Rectal smooth muscle tissue (tissue), 1 donor: ENCODE results near the gene PRRT2.
A peak's percentile ranks its signal among the peaks of the same experiment; 100 is the strongest.
"Not testable (repeated sequence)": the region's sequence is repeated elsewhere in the genome, so short reads cannot be mapped to it uniquely, and the experiment has no call there.

Source experiments
- H3K27ac ChIP-seq: one replicate; pipeline ENCODE4 v1.7.0; 2013; ENCODE audit warnings: low read depth, low read length, inconsistent platforms
- H3K27me3 ChIP-seq: one replicate; pipeline ENCODE4 v1.7.0; 2013; ENCODE audit warnings: low read length; ENCODE audit not compliant: control insufficient read depth, insufficient read depth
- H3K36me3 ChIP-seq: one replicate; pipeline ENCODE4 v1.7.0; 2013; ENCODE audit warnings: low read length; ENCODE audit not compliant: control insufficient read depth, insufficient read depth
- H3K4me1 ChIP-seq: one replicate; pipeline ENCODE4 v1.7.0; 2013; ENCODE audit warnings: low read length; ENCODE audit not compliant: control insufficient read depth, insufficient read depth
- H3K4me3 ChIP-seq: one replicate; pipeline ENCODE4 v1.7.0; 2013; ENCODE audit warnings: low read length
- H3K9ac ChIP-seq: one replicate; pipeline ENCODE4 v1.7.0; 2013; ENCODE audit warnings: low read length

Gene PRRT2

GRCh38 chr16:29779474-29779873 lies 32.5 kb upstream of the PRRT2 start:
- no peak overlapping the region for H3K9ac ChIP-seq
- no peaks in the 10 kb centered on the region for H3K27me3 ChIP-seq
- no peak overlapping the region for H3K4me3 ChIP-seq
- H3K36me3 ChIP-seq, result no peaks in the 10 kb centered on the region
- H3K4me1 ChIP-seq, result no peaks in the 10 kb centered on the region
- H3K27ac ChIP-seq, result no peak overlapping the region

GRCh38 chr16:29783094-29783953 lies 28.7 kb upstream of the PRRT2 start:
- H3K4me1 ChIP-seq, H3K9ac ChIP-seq, H3K27ac ChIP-seq, H3K27me3 ChIP-seq, H3K4me3 ChIP-seq, H3K36me3 ChIP-seq: not testable (repeated sequence)

GRCh38 chr16:29784157-29784556 lies 27.8 kb upstream of the PRRT2 start:
- H3K4me1 ChIP-seq, result no peaks in the 10 kb centered on the region
- H3K36me3 ChIP-seq, result no peaks in the 10 kb centered on the region
- H3K27me3 ChIP-seq, result no peaks in the 10 kb centered on the region
- H3K27ac ChIP-seq, result no peak overlapping the region
- no peak overlapping the region for H3K4me3 ChIP-seq
- no peak overlapping the region for H3K9ac ChIP-seq

GRCh38 chr16:29784901-29785500 lies 27.0 kb upstream of the PRRT2 start:
- no peaks in the 10 kb centered on the region for H3K36me3 ChIP-seq
- no peak overlapping the region for H3K27ac ChIP-seq
- H3K4me3 ChIP-seq, result peak overlapping the region; percentile 65
- H3K4me1 ChIP-seq, result no peaks in the 10 kb centered on the region
- no peaks in the 10 kb centered on the region for H3K27me3 ChIP-seq
- H3K9ac ChIP-seq, result no peak overlapping the region

- H3K27ac ChIP-seq, H3K4me3 ChIP-seq, H3K4me1 ChIP-seq: not testable (repeated sequence)
These were observed 24.8 kb upstream of the PRRT2 start for GRCh38 chr16:29787155-29787554.

GRCh38 chr16:29789775-29790182 lies 22.2 kb upstream of the PRRT2 start:
- H3K27me3 ChIP-seq, result no peaks in the 10 kb centered on the region

More at GRCh38 chr16:29787155-29787554, 24.8 kb upstream of the PRRT2 start:
- not testable (repeated sequence) for H3K9ac ChIP-seq, H3K36me3 ChIP-seq, H3K27me3 ChIP-seq

GRCh38 chr16:29790183-29790948 lies 21.6 kb upstream of the PRRT2 start, which contains the start of gene KIF22:
KIF22 (plus strand) TSS chr16:29790751; CDS start chr16:29790760, 9 bp downstream.
- Histone ChIP-seq H3K27me3 (no peaks in the 10 kb centered on the region), H3K27ac (peak within 1 kb of the TSS; percentile 91), H3K4me3 (peak within 1 kb of the TSS; percentile 91), H3K36me3 (no peaks in the 10 kb centered on the region), H3K9ac (peak within 1 kb of the TSS; percentile 91), H3K4me1 (peaks cover 8% of the 10 kb centered on the region)

More at GRCh38 chr16:29789775-29790182, 22.2 kb upstream of the PRRT2 start:
- Histone ChIP-seq H3K4me1 (peaks cover 8% of the 10 kb centered on the region), H3K27ac (peak overlapping the region; percentile 91), H3K9ac (peak overlapping the region; percentile 91), H3K36me3 (no peaks in the 10 kb centered on the region), H3K4me3 (peak overlapping the region; percentile 86)

GRCh38 chr16:29790949-29791844 lies 20.8 kb upstream of the PRRT2 start:
- Histone ChIP-seq H3K27me3 (no peaks in the 10 kb centered on the region), H3K9ac (peak overlapping the region; percentile 45), H3K4me1 (peaks cover 8% of the 10 kb centered on the region), H3K27ac (peak overlapping the region; percentile 56), H3K4me3 (peak overlapping the region; percentile 91), H3K36me3 (no peaks in the 10 kb centered on the region)

- Histone ChIP-seq H3K36me3 (peaks cover 5% of the 10 kb centered on the region), H3K9ac (no peak overlapping the region), H3K4me1 (peaks cover 8% of the 10 kb centered on the region), H3K27ac (no peak overlapping the region), H3K27me3 (no peaks in the 10 kb centered on the region), H3K4me3 (peak overlapping the region; percentile 91)
These were observed 19.9 kb upstream of the PRRT2 start for GRCh38 chr16:29791845-29792807.

- H3K4me1 ChIP-seq, H3K9ac ChIP-seq, H3K36me3 ChIP-seq, H3K27ac ChIP-seq, H3K4me3 ChIP-seq, H3K27me3 ChIP-seq: not testable (repeated sequence)
These were observed 18.8 kb upstream of the PRRT2 start for GRCh38 chr16:29793153-29793552.

GRCh38 chr16:29794231-29794710 lies 17.7 kb upstream of the PRRT2 start:
- Histone ChIP-seq H3K36me3 (peaks cover 12% of the 10 kb centered on the region), H3K27me3 (no peaks in the 10 kb centered on the region), H3K4me1 (peaks cover 8% of the 10 kb centered on the region), H3K27ac (no peak overlapping the region), H3K9ac (no peak overlapping the region), H3K4me3 (no peak overlapping the region)
